Measurements from ENCODE around the gene CLIP4. TPM values are rescaled to one million over a fixed set of nuclear protein-coding genes. Genes with fewer than 3 reads are reported as not detected.

The CLIP4 gene
- total and polyA plus RNA-seq, 10 of the 15 experiments (the other 5 are each of a cell fraction or from before 2014, with no cell fraction given): 5.5 to 34.9 (median 16.8) TPM

DNA sequence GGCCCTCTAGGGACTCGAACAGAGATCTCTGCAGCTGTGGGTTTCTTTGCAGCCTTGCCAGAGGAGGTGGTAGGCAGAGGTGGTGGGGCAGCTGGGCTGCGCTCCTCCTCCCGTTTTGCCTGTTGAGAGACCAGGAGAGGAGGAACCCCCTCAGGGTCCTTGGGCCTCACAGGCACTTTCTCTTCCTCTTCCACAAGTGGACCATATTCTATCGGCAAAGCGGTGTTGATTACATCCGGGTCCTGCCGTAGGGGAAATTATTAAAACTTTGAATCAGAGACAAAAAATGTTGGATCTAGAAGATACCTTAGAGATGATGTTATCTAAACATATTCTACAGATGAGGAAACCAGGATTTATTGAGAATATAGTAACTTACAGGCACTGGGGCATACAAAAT lies 78.5 kb downstream of the CLIP4 start:
- H3K9me3 ChIP-seq (replicated peaks; ENCODE audit: control insufficient read depth, insufficient read depth, low read length): no peaks in the 10 kb centered on the region
- ChIA-PET POLR2A (no interaction called here), RAD21 (ENCODE audit: unreplicated experiment) (interaction anchor here (0.9 to 1.5 kb wide), 2 partner anchors 8 to 277 kb away, joined by 3 read pairs; no protein-coding TSS in a partner anchor), CTCF (no interaction called here), SMC1A (ENCODE audit: uncharacterized antibody, unreplicated experiment) (interaction anchor here (0.9 kb wide), 1 partner anchor 283 kb away, joined by 3 read pairs; no protein-coding TSS in a partner anchor)
- H3K4me3 ChIP-seq: no peak overlapping the region
- no peak overlapping the region for H3K4me2 ChIP-seq (ENCODE audit: control insufficient read depth, insufficient read depth)
- BruUV-seq (replicated peaks): no TSS peak
- no peak for DNase-seq (ENCODE audit: low read depth, low spot score)
- 95% methylated on average over 7 of the region's 7 CpGs for WGBS (ENCODE audit: insufficient coverage, insufficient replicate concordance, low lambda C conversion rate, missing lambda C conversion rate)
- H2AFZ ChIP-seq (ENCODE audit: control insufficient read depth, low read depth, low read length): no peak overlapping the region
- no peaks in the 10 kb centered on the region for H3K27me3 ChIP-seq (replicated peaks in 1 of 2; ENCODE audit: control insufficient read depth in 2 of 2, insufficient read depth in 2 of 2, low read length in 1 of 2)
- H4K20me1 ChIP-seq (ENCODE audit: control insufficient read depth, insufficient read depth): no peaks in the 10 kb centered on the region
- in situ Hi-C loops (cut with MboI) (no loop called here), intact Hi-C loops (cut with micrococcal nuclease; ENCODE audit: unreplicated experiment) (no loop called here)
- FAIRE-seq: no peak
- ATAC-seq: no peak
- no peak overlapping the region for H3K9ac ChIP-seq (ENCODE audit: control insufficient read depth, insufficient read depth, low read length)
- no peaks in the 10 kb centered on the region for H3K36me3 ChIP-seq (ENCODE audit: control insufficient read depth in 2 of 2, insufficient read depth in 2 of 2, low read length in 1 of 2)
- no peaks in the 10 kb centered on the region for H3K79me2 ChIP-seq (ENCODE audit: control insufficient read depth, insufficient read depth, low read length)
- no peak overlapping the region for H3K27ac ChIP-seq (ENCODE audit: control insufficient read depth, insufficient read depth)
- no peaks in the 10 kb centered on the region; the same call in 1 of the 2 replicates for H3K4me1 ChIP-seq (ENCODE audit: control insufficient read depth, insufficient read depth, low read length)
- no peak for TF ChIP-seq ZNF384 (IDR thresholded peaks at IDR 0.05; ENCODE audit: borderline replicate concordance, low read depth, low read length)
- TF ChIP-seq POLR2AphosphoS2 (IDR thresholded peaks at IDR 0.05; ENCODE audit: low read depth, low read length): no peak
- TF ChIP-seq, protein P1, sequence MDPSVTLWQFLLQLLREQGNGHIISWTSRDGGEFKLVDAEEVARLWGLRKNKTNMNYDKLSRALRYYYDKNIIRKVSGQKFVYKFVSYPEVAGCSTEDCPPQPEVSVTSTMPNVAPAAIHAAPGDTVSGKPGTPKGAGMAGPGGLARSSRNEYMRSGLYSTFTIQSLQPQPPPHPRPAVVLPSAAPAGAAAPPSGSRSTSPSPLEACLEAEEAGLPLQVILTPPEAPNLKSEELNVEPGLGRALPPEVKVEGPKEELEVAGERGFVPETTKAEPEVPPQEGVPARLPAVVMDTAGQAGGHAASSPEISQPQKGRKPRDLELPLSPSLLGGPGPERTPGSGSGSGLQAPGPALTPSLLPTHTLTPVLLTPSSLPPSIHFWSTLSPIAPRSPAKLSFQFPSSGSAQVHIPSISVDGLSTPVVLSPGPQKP (IDR thresholded peaks at IDR 0.05; ENCODE audit: low read depth, low read length): no peak
- TF ChIP-seq, protein P2, sequence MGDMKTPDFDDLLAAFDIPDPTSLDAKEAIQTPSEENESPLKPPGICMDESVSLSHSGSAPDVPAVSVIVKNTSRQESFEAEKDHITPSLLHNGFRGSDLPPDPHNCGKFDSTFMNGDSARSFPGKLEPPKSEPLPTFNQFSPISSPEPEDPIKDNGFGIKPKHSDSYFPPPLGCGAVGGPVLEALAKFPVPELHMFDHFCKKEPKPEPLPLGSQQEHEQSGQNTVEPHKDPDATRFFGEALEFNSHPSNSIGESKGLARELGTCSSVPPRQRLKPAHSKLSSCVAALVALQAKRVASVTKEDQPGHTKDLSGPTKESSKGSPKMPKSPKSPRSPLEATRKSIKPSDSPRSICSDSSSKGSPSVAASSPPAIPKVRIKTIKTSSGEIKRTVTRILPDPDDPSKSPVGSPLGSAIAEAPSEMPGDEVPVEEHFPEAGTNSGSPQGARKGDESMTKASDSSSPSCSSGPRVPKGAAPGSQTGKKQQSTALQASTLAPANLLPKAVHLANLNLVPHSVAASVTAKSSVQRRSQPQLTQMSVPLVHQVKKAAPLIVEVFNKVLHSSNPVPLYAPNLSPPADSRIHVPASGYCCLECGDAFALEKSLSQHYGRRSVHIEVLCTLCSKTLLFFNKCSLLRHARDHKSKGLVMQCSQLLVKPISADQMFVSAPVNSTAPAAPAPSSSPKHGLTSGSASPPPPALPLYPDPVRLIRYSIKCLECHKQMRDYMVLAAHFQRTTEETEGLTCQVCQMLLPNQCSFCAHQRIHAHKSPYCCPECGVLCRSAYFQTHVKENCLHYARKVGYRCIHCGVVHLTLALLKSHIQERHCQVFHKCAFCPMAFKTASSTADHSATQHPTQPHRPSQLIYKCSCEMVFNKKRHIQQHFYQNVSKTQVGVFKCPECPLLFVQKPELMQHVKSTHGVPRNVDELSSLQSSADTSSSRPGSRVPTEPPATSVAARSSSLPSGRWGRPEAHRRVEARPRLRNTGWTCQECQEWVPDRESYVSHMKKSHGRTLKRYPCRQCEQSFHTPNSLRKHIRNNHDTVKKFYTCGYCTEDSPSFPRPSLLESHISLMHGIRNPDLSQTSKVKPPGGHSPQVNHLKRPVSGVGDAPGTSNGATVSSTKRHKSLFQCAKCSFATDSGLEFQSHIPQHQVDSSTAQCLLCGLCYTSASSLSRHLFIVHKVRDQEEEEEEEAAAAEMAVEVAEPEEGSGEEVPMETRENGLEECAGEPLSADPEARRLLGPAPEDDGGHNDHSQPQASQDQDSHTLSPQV (IDR thresholded peaks at IDR 0.05): no peak
- no peak for TF ChIP-seq MYC (IDR thresholded peaks at IDR 0.05; ENCODE audit: insufficient read depth, insufficient read length, insufficient replicate concordance, low read length, severe bottlenecking)
- TF ChIP-seq, protein P3, sequence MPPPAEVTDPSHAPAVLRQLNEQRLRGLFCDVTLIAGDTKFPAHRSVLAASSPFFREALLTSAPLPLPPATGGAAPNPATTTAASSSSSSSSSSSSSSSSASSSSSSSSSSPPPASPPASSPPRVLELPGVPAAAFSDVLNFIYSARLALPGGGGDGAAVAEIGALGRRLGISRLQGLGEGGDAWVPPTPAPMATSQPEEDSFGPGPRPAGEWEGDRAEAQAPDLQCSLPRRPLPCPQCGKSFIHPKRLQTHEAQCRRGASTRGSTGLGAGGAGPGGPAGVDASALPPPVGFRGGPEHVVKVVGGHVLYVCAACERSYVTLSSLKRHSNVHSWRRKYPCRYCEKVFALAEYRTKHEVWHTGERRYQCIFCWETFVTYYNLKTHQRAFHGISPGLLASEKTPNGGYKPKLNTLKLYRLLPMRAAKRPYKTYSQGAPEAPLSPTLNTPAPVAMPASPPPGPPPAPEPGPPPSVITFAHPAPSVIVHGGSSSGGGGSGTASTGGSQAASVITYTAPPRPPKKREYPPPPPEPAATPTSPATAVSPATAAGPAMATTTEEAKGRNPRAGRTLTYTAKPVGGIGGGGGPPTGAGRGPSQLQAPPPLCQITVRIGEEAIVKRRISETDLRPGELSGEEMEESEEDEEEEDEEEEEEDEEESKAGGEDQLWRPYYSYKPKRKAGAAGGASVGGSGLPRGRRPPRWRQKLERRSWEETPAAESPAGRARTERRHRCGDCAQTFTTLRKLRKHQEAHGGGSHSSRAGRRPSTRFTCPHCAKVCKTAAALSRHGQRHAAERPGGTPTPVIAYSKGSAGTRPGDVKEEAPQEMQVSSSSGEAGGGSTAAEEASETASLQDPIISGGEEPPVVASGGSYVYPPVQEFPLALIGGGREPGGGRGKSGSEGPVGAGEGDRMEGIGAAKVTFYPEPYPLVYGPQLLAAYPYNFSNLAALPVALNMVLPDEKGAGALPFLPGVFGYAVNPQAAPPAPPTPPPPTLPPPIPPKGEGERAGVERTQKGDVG (CRISPR knock-in tag; IDR thresholded peaks at IDR 0.05): no peak
- TF ChIP-seq SPI1 (IDR thresholded peaks at IDR 0.05; ENCODE audit: borderline replicate concordance, insufficient read depth, low read depth, low read length): no peak
- TF ChIP-seq, protein P4, sequence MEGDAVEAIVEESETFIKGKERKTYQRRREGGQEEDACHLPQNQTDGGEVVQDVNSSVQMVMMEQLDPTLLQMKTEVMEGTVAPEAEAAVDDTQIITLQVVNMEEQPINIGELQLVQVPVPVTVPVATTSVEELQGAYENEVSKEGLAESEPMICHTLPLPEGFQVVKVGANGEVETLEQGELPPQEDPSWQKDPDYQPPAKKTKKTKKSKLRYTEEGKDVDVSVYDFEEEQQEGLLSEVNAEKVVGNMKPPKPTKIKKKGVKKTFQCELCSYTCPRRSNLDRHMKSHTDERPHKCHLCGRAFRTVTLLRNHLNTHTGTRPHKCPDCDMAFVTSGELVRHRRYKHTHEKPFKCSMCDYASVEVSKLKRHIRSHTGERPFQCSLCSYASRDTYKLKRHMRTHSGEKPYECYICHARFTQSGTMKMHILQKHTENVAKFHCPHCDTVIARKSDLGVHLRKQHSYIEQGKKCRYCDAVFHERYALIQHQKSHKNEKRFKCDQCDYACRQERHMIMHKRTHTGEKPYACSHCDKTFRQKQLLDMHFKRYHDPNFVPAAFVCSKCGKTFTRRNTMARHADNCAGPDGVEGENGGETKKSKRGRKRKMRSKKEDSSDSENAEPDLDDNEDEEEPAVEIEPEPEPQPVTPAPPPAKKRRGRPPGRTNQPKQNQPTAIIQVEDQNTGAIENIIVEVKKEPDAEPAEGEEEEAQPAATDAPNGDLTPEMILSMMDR (IDR thresholded peaks at IDR 0.05 in 2 of 3, conservative IDR thresholded peaks at IDR 0.05 in 1 of 3; ENCODE audit: control insufficient read depth in 2 of 3, extremely low read depth in 1 of 3, insufficient read depth in 1 of 3, low read depth in 3 of 3, low read length in 3 of 3): no peak
- no peak for TF ChIP-seq EED (IDR thresholded peaks at IDR 0.05; ENCODE audit: low read depth)
- no peak for TF ChIP-seq SUZ12 (IDR thresholded peaks at IDR 0.05; ENCODE audit: unreplicated experiment)
- no peak for TF ChIP-seq RAD51 (IDR thresholded peaks at IDR 0.05)

Data from GM12878 (cell line).